GM23248 (cell line): ENCODE results near the gene MYNN.

ENCODE experiments used
- EZH2 ChIP-seq: fragments of 200-600 bp; sonication (generic); IDR thresholded peaks from 2 replicates; pipeline ENCODE4 v1.6.1; 2018; ENCODE audit warnings: antibody characterized with exemption, mild to moderate bottlenecking; ENCODE audit not compliant: insufficient read depth, poor library complexity, severe bottlenecking
- EZH2phosphoT487 ChIP-seq: fragments of 200-600 bp; sonication (generic); IDR thresholded peaks from 2 replicates; pipeline ENCODE4 v1.6.1; 2018; ENCODE audit warnings: antibody characterized with exemption, moderate library complexity, mild to moderate bottlenecking, low read depth; ENCODE audit not compliant: insufficient read depth

DNA sequence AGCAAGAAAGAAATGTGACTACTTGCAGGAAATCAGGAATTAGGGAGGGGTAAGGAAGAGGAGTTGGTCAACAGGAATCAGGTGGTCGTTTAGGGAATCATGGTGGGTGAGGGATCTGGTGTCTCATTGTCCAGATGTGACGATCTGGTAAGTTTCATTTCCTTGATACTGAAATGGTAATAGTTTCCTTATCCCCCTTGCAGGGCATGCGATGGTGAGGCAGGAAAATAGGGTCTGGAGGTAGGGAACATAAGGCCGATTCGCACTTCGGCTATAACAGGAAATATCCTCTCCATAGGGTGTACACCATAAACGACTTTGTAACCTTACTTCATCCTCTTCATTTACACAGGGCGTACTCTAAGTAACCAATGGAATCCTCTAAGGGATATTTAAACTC, 40.1 kb downstream of the MYNN start:
- no peak for TF ChIP-seq EZH2
- no peak for TF ChIP-seq EZH2phosphoT487
